Esophagus muscularis mucosa (tissue), 3 donors: ENCODE results near the gene TLK1.

Source experiments
- CTCF ChIP-seq, 3 experiments: fragments of 200-600 bp in 2 of 3; fragments of 450-650 bp in 1 of 3; sonication (generic) in 2 of 3; IDR thresholded peaks; one replicate each; pipeline ENCODE4 v1.5.1; 2017 to 2019; ENCODE audit warnings: antibody characterized with exemption in 3 of 3, mild to moderate bottlenecking in 2 of 3, moderate library complexity in 1 of 3
- POLR2A ChIP-seq: fragments of 450-650 bp; IDR thresholded peaks from one replicate; pipeline ENCODE4 v1.6.1; 2017; ENCODE audit warnings: antibody characterized with exemption, moderate library complexity, mild to moderate bottlenecking, low read depth

- TF ChIP-seq POLR2A: no peak
- TF ChIP-seq CTCF (IDR thresholded peaks at IDR 0.05): no peak
Measured at GRCh38 chr2:171066110-171066509, 94.6 kb downstream of the TLK1 start.
